ENCODE measurements around the gene TMEM220. TPM values are rescaled to one million over a fixed set of nuclear protein-coding genes. Genes with fewer than 3 reads are reported as not detected.
A peak's percentile ranks its signal among the peaks of the same experiment; 100 is the strongest.

Gene TMEM220
- total RNA-seq, 2 experiments from 2014 or later: 1.1 to 2.1 TPM

- no peaks in the 10 kb centered on the region for H3K36me3 Mint-ChIP-seq (ENCODE audit: low read depth)
- peaks cover 28% of the 10 kb centered on the region for H3K4me1 Mint-ChIP-seq
- CTCF ChIA-PET: interaction anchor here (0.7 kb wide), 1 partner anchor 11 kb away, joined by 4 read pairs; no protein-coding TSS in a partner anchor
- no peak overlapping the region for H3K4me3 Mint-ChIP-seq
- ATAC-seq: no peak
- H3K27me3 Mint-ChIP-seq: no peaks in the 10 kb centered on the region
- no peaks in the 10 kb centered on the region for H3K9me3 Mint-ChIP-seq (ENCODE audit: low read depth)
- intact Hi-C loops (cut with DNase I, micrococcal nuclease): no loop called here
- no peak for DNase-seq
- POLR2A ChIA-PET: no interaction called here
- H3K27ac Mint-ChIP-seq: no peak overlapping the region
Measured at GRCh38 chr17:10726196-10726595, 3.6 kb downstream of the TMEM220 start.

DNA sequence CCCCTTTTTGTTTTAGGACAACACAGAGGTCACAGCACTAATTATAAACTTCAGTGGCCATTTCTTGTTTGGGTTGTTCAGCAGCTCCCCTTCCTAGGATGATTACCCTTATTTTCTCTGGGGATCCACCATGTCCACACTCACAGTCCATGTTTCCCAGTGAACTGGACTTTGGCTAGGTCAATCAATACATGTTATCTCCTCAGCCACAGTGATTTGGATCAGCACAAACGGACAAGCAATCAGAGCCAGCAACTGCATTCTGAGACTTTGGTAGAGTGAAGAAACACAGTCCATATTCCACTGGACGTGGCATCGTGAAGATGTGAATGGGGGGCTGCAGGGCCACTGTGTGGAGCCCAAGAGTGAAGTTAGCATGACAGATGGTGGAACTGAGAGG is 4.6 kb downstream of the TMEM220 start:
- POLR2A ChIA-PET: no interaction called here

GRCh38 chr17:10724546-10725195 is 5.2 kb downstream of the TMEM220 start:
- DNase-seq: no peak
- ChIA-PET CTCF (interaction anchor here (0.6 kb wide), 1 partner anchor 13 kb away, joined by 3 read pairs; no protein-coding TSS in a partner anchor), POLR2A (no interaction called here)
- H3K27ac Mint-ChIP-seq: no peak overlapping the region
- no peaks in the 10 kb centered on the region for H3K27me3 Mint-ChIP-seq
- H3K4me1 Mint-ChIP-seq: peaks cover 16% of the 10 kb centered on the region
- intact Hi-C loops (cut with DNase I, micrococcal nuclease): no loop called here
- H3K4me3 Mint-ChIP-seq: no peak overlapping the region
- no peaks in the 10 kb centered on the region for H3K9me3 Mint-ChIP-seq (ENCODE audit: low read depth)
- no peak for ATAC-seq
- H3K36me3 Mint-ChIP-seq (ENCODE audit: low read depth): no peaks in the 10 kb centered on the region

More for the DNA sequence above, 4.6 kb downstream of the TMEM220 start:
- Mint-ChIP-seq H3K4me1 (peaks cover 18% of the 10 kb centered on the region), H3K4me3 (no peak overlapping the region), H3K27me3 (no peaks in the 10 kb centered on the region), H3K36me3 (ENCODE audit: low read depth) (no peaks in the 10 kb centered on the region), H3K9me3 (ENCODE audit: low read depth) (no peaks in the 10 kb centered on the region), H3K27ac (no peak overlapping the region)
- ATAC-seq (no peak), DNase-seq (no peak)
- CTCF ChIA-PET: interaction anchor here (0.6 kb wide), 1 partner anchor 12 kb away, joined by 3 read pairs; no protein-coding TSS in a partner anchor
- intact Hi-C loops (cut with DNase I, micrococcal nuclease): no loop called here

DNA sequence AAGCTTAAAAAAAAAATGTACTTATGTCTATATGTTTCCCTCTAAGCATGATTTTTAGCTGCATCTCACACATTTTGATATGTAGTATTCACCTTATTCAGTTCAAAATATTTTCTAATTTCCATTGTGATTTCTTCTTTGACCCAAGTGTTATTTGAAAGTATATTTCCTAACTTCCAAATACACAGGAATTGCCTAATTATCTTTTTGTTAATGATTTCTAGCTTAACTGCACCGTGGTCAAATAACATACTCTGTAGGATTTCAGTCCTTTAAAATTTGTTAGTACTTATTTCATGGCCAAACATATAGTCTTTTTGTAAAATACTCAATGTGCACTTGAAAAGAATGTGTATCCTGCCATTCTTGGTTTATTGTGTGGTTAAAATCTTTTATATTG is 11.3 kb downstream of the TMEM220 start:
- H3K27me3 Mint-ChIP-seq: no peaks in the 10 kb centered on the region
- POLR2A ChIA-PET: no interaction called here
- H3K9me3 Mint-ChIP-seq (ENCODE audit: low read depth): no peaks in the 10 kb centered on the region
- no peak overlapping the region for H3K4me3 Mint-ChIP-seq
- H3K36me3 Mint-ChIP-seq (ENCODE audit: low read depth): peaks cover 8% of the 10 kb centered on the region
- intact Hi-C loops (cut with DNase I, micrococcal nuclease): no loop called here
- H3K4me1 Mint-ChIP-seq: peaks cover 7% of the 10 kb centered on the region
- ATAC-seq (no peak), DNase-seq (no peak)
- no peak overlapping the region for H3K27ac Mint-ChIP-seq
- CTCF ChIA-PET: interaction anchor here (1.7 kb wide), 1 partner anchor 18 kb away, joined by 4 read pairs; no protein-coding TSS in a partner anchor

- ATAC-seq (no peak), DNase-seq (no peak)
- ChIA-PET CTCF (no interaction called here), POLR2A (no interaction called here)
- Mint-ChIP-seq H3K27ac (no peak overlapping the region), H3K4me3 (no peak overlapping the region), H3K36me3 (ENCODE audit: low read depth) (peaks cover 20% of the 10 kb centered on the region), H3K27me3 (no peaks in the 10 kb centered on the region), H3K9me3 (ENCODE audit: low read depth) (no peaks in the 10 kb centered on the region), H3K4me1 (peaks cover 7% of the 10 kb centered on the region)
- intact Hi-C loops (cut with DNase I, micrococcal nuclease): no loop called here
Measured at GRCh38 chr17:10716218-10716617, 13.6 kb downstream of the TMEM220 start.

GRCh38 chr17:10713318-10713717 is 16.5 kb downstream of the TMEM220 start:
- DNase-seq (no peak), ATAC-seq (no peak)
- ChIA-PET POLR2A (no interaction called here), CTCF (no interaction called here)
- intact Hi-C loops (cut with DNase I, micrococcal nuclease): no loop called here
- peaks cover 37% of the 10 kb centered on the region for H3K36me3 Mint-ChIP-seq (ENCODE audit: low read depth)
- no peaks in the 10 kb centered on the region for H3K9me3 Mint-ChIP-seq (ENCODE audit: low read depth)
- H3K4me1 Mint-ChIP-seq: peaks cover 7% of the 10 kb centered on the region
- H3K27me3 Mint-ChIP-seq: no peaks in the 10 kb centered on the region
- H3K27ac Mint-ChIP-seq: no peak overlapping the region
- no peak overlapping the region for H3K4me3 Mint-ChIP-seq

DNA sequence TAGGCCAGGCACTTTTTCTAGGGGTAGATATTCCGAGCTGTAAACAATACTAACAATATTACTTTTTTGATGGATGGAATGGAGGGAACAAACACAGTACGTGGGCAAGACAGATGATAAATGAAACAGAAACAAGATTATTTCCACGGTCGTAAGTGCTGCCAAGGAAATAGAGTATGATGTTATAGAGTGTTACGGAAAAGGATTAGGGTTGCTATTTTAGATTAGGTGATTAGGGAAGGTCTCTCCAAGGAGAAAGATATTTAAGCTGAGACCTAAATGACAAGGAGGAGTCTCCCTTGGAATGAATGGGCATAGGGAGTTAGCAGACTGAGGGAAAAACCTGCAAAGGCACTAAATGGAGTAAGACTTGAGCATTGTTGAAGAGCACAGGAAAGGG is 24.1 kb downstream of the TMEM220 start:
- H3K27ac Mint-ChIP-seq: peak overlapping the region; percentile 61
- ChIA-PET POLR2A (no interaction called here), CTCF (interaction anchor here (0.6 to 1.3 kb wide), 2 partner anchors 9 to 14 kb away, joined by 4 read pairs; no protein-coding TSS in a partner anchor)
- peaks cover 46% of the 10 kb centered on the region for H3K36me3 Mint-ChIP-seq (ENCODE audit: low read depth)
- H3K4me1 Mint-ChIP-seq: peaks cover 47% of the 10 kb centered on the region
- DNase-seq: no peak
- H3K9me3 Mint-ChIP-seq (ENCODE audit: low read depth): no peaks in the 10 kb centered on the region
- no peak for ATAC-seq
- intact Hi-C loops (cut with DNase I, micrococcal nuclease): no loop called here
- no peak overlapping the region for H3K4me3 Mint-ChIP-seq
- no peaks in the 10 kb centered on the region for H3K27me3 Mint-ChIP-seq

DNA sequence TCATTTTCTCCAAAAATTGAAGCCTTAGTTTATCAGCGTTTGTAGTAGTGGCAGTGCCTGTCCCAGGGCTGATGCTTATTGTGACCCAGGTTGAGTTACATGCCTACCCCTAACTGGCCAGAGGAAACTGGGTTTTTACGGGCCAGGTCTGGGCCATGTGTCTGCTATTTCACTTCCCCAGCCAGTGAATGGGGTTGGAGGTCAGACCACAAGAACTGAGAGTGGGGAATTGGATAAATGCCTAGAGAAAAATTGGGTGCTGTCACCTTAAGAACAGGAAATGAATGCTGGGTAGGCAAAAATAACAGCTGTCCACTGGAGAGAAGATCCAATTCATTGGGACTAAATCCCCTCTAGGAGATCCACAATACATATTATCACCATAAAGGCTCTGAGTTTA is 27.2 kb downstream of the TMEM220 start:
- H3K9me3 Mint-ChIP-seq (ENCODE audit: low read depth): no peaks in the 10 kb centered on the region
- no peak for ATAC-seq
- intact Hi-C loops (cut with DNase I, micrococcal nuclease): no loop called here
- peak overlapping the region; percentile 8 for H3K27ac Mint-ChIP-seq
- H3K36me3 Mint-ChIP-seq (ENCODE audit: low read depth): peaks cover 39% of the 10 kb centered on the region
- H3K27me3 Mint-ChIP-seq: no peaks in the 10 kb centered on the region
- peaks cover 58% of the 10 kb centered on the region for H3K4me1 Mint-ChIP-seq
- POLR2A ChIA-PET: no interaction called here
- no peak overlapping the region for H3K4me3 Mint-ChIP-seq
- CTCF ChIA-PET: interaction anchor here (1.6 kb wide), 1 partner anchor 34 kb away, joined by 4 read pairs; no protein-coding TSS in a partner anchor
- DNase-seq: no peak

- POLR2A ChIA-PET: interaction anchor here (0.9 kb wide), 1 partner anchor 25 kb away, joined by 4 read pairs; no protein-coding TSS in a partner anchor
- DNase-seq: peak; percentile 12
Measured at GRCh38 chr17:10699856-10700255, 30.0 kb downstream of the TMEM220 start.

GRCh38 chr17:10698096-10698818 is 31.6 kb downstream of the TMEM220 start:
- intact Hi-C loops (cut with DNase I, micrococcal nuclease): loop anchor here in 1 of 2 experiments (5.0 kb wide), 3 partner anchors 1121 to 1324 kb away; partner anchors contain the start of genes CFAP52, MAP2K4, STX8 and ZNF18
- no peaks in the 10 kb centered on the region for H3K9me3 Mint-ChIP-seq (ENCODE audit: low read depth)
- DNase-seq (peak; percentile 12), ATAC-seq (no peak)
- peaks cover 58% of the 10 kb centered on the region for H3K4me1 Mint-ChIP-seq
- CTCF ChIA-PET: no interaction called here
- no peaks in the 10 kb centered on the region for H3K27me3 Mint-ChIP-seq
- POLR2A ChIA-PET: no interaction called here
- peak overlapping the region; percentile 91 for H3K4me3 Mint-ChIP-seq
- H3K27ac Mint-ChIP-seq: peak overlapping the region; percentile 89
- H3K36me3 Mint-ChIP-seq (ENCODE audit: low read depth): peaks cover 41% of the 10 kb centered on the region

More at GRCh38 chr17:10699856-10700255, 30.0 kb downstream of the TMEM220 start:
- Mint-ChIP-seq H3K4me1 (peaks cover 62% of the 10 kb centered on the region), H3K27me3 (no peaks in the 10 kb centered on the region), H3K9me3 (ENCODE audit: low read depth) (no peaks in the 10 kb centered on the region), H3K36me3 (ENCODE audit: low read depth) (peaks cover 36% of the 10 kb centered on the region), H3K4me3 (peak overlapping the region; percentile 91), H3K27ac (peak overlapping the region; percentile 94)
- ATAC-seq: no peak
- intact Hi-C loops (cut with DNase I, micrococcal nuclease): loop anchor here (1.0 to 5.0 kb wide), 4 partner anchors 29 to 1322 kb away; partner anchors contain the start of genes CFAP52 (in 1 of the 2), MAP2K4 (in 1 of the 2), STX8 (in 1 of the 2) and ZNF18 (in 1 of the 2)
- CTCF ChIA-PET: interaction anchor here (0.7 to 1.2 kb wide), 3 partner anchors 11 to 1229 kb away, joined by 3 to 4 read pairs (median 3); no protein-coding TSS in a partner anchor

All from activated CD4-positive, alpha-beta T cell treated with anti-CD3 and anti-CD28 coated beads for 36 hours (primary cell).